Measurements from ENCODE around the gene GALNS.

- TF ChIP-seq, protein P1, sequence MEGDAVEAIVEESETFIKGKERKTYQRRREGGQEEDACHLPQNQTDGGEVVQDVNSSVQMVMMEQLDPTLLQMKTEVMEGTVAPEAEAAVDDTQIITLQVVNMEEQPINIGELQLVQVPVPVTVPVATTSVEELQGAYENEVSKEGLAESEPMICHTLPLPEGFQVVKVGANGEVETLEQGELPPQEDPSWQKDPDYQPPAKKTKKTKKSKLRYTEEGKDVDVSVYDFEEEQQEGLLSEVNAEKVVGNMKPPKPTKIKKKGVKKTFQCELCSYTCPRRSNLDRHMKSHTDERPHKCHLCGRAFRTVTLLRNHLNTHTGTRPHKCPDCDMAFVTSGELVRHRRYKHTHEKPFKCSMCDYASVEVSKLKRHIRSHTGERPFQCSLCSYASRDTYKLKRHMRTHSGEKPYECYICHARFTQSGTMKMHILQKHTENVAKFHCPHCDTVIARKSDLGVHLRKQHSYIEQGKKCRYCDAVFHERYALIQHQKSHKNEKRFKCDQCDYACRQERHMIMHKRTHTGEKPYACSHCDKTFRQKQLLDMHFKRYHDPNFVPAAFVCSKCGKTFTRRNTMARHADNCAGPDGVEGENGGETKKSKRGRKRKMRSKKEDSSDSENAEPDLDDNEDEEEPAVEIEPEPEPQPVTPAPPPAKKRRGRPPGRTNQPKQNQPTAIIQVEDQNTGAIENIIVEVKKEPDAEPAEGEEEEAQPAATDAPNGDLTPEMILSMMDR (conservative IDR thresholded peaks at IDR 0.05; ENCODE audit: low read length) = no peak
- TF ChIP-seq EZH2phosphoT487 (IDR thresholded peaks at IDR 0.05; ENCODE audit: borderline replicate concordance) = no peak
These were observed 12.4 kb upstream of the GALNS start for GRCh38 chr16:88868974-88869672.

Data from Loucy (cell line).